ENCODE data around the gene LHFPL6.

DNA sequence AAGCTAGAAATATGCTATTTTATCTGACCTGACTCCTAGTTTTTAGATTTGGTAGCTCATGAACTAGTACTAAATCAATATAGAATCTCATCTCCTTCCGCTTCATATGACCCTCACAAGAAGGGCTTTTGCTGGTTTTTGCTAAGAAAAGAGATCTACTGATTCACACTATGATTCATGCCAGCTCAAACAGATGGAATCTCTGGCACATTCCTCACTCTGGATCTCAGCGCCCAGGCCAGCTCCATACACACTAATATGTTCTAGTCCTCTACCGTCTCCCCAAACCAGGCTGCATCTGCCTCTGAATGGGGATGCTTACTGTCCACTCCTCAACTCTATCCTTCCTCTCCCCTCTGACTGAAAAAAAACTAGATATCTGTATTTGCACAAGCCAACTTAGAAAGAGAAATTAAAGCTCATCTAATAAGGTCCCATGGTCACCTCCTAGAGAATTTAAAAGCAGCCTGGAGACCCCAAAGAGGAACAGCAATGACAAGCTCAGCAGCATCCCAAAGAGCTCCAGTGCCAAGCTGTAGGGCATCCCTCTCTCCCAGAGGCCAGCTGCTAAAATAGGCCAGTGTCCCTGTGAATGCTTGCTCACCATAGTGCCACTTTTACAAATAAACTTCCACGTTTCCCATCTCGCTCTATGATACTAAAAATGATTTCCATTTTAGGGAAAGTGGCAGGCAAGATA is 74.9 kb downstream of the LHFPL6 start:
- TF ChIP-seq, protein P1, sequence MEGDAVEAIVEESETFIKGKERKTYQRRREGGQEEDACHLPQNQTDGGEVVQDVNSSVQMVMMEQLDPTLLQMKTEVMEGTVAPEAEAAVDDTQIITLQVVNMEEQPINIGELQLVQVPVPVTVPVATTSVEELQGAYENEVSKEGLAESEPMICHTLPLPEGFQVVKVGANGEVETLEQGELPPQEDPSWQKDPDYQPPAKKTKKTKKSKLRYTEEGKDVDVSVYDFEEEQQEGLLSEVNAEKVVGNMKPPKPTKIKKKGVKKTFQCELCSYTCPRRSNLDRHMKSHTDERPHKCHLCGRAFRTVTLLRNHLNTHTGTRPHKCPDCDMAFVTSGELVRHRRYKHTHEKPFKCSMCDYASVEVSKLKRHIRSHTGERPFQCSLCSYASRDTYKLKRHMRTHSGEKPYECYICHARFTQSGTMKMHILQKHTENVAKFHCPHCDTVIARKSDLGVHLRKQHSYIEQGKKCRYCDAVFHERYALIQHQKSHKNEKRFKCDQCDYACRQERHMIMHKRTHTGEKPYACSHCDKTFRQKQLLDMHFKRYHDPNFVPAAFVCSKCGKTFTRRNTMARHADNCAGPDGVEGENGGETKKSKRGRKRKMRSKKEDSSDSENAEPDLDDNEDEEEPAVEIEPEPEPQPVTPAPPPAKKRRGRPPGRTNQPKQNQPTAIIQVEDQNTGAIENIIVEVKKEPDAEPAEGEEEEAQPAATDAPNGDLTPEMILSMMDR (IDR thresholded peaks at IDR 0.05; ENCODE audit: low read depth, low read length) = no peak
- TF ChIP-seq POLR2A (IDR thresholded peaks at IDR 0.05; ENCODE audit: extremely low read depth, insufficient read length) (no peak), MAX (IDR thresholded peaks at IDR 0.05; ENCODE audit: low read depth, low read length) (no peak), MYC (IDR thresholded peaks at IDR 0.05; ENCODE audit: low read depth, low read length) (no peak)
